Measurements from ENCODE around the gene KIRREL3. TPM values are rescaled to one million over a fixed set of nuclear protein-coding genes. Genes with fewer than 3 reads are reported as not detected.

The KIRREL3 gene
- total RNA-seq, 3 donors from 2014 or later: not detected

DNA sequence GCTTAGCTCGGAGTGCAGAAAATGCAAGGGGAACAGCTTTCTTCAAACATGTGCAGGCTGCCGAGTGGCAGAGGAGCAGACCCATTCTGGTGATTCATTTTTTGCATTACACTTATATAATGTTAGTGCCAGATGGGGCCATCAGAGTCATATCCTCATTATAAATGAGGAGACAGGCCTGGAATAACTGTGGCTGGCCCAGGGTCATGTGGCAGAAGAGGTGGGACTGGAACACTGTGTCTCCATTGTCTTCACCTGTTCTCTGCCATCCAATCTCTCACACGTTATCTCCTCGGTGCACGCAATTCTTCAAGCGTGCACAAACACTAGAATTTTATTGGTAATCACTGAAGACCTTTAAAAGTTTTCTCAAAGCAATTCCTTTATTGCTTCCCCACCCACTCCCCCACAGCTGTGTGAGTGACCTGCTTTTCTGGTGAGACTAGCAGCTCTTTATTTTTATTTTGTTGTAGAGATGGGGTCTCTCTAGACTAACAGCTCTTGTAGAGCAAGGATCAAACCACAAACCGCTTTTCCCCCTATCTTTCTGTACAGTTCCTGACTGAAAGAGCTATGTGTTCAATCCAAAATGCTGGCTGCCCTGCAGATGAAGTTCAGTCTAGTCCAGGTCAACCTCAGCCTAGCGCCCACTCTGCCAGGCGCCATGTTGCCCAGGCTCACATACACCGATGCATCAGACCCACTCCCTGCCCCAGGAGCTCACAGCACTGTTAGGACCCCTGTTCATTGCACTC lies 569.8 kb downstream of the KIRREL3 start:
- Mint-ChIP-seq H3K4me1 (ENCODE audit: low read depth) (no peaks in the 10 kb centered on the region), H3K36me3 (ENCODE audit: insufficient read depth) (no peaks in the 10 kb centered on the region), H3K4me3 (no peak overlapping the region), H3K9me3 (no peaks in the 10 kb centered on the region), H3K27me3 (ENCODE audit: low read depth) (no peaks in the 10 kb centered on the region)
- DNase-seq (no peak), ATAC-seq (no peak)

DNA sequence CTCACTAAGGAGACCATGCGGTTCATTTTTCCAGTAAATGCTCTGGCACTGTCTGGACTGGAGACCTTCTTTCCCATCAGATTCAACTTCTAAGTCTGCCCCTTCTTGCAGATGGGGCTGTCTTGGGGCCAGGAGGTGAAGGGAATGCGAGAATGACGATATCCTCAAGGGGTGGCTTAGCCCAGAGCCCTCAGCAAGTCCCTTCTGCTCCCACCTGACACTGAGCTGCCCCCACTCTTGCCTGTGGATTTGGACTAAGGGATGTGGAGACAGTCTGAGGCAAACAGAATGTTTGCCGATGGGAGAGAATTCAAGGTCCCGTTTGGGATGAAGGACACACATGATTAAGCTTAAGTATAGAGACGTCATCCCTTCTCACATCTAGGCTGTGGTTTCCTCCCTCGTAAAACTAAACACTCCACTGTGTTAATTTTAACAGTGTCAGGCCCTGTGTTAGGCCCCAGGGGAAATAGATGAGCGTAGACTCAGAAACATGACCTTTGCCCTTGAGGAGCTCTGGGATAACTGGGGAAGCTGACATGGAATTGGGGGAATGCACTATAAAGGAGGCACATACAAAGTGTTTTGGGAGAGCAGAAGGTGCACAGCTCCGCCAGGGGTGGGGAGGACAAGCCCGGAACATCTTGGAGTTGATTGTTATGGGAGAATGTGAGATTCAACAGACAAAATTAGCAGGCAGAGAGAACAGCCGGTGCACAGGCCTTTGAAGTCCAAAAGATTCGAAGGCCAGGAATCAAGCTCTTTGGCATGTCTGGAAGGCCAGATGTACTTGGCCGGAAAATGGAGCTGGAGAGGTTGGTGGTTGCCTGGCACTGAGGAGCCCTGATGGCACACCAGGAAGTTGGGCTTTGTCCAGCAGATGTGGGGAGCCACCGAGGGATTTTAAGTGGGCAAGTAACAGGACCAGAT lies 573.5 kb downstream of the KIRREL3 start:
- Mint-ChIP-seq H3K9me3 (no peaks in the 10 kb centered on the region), H3K27me3 (ENCODE audit: low read depth) (no peaks in the 10 kb centered on the region), H3K36me3 (ENCODE audit: insufficient read depth) (no peaks in the 10 kb centered on the region), H3K4me1 (ENCODE audit: low read depth) (no peaks in the 10 kb centered on the region), H3K4me3 (no peak overlapping the region)
- ATAC-seq (no peak), DNase-seq (no peak)

DNA sequence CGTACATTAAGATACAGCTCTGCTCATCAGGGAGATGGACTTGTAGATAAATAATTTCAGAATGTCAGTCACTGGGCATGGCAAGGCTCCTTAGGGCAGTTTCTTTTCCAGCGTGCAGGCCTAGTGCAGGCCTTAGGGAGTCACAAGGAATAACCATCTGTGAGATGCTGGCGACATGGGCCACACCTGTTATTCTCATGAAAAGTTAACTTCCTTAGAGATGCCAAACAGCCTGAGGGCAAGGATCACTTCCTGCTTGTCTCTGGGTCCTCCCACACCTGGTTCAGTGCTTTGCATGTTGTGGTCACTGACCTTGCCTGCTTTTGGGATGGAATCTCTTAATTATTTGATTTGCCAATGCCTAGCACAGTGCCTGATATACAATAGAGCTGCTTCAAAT lies 574.5 kb downstream of the KIRREL3 start:
- H3K27me3 Mint-ChIP-seq (ENCODE audit: low read depth): no peaks in the 10 kb centered on the region
- no peaks in the 10 kb centered on the region for H3K9me3 Mint-ChIP-seq
- no peaks in the 10 kb centered on the region for H3K4me1 Mint-ChIP-seq (ENCODE audit: low read depth)
- H3K4me3 Mint-ChIP-seq: no peak overlapping the region
- no peak for ATAC-seq
- DNase-seq: no peak
- no peaks in the 10 kb centered on the region for H3K36me3 Mint-ChIP-seq (ENCODE audit: insufficient read depth)

DNA sequence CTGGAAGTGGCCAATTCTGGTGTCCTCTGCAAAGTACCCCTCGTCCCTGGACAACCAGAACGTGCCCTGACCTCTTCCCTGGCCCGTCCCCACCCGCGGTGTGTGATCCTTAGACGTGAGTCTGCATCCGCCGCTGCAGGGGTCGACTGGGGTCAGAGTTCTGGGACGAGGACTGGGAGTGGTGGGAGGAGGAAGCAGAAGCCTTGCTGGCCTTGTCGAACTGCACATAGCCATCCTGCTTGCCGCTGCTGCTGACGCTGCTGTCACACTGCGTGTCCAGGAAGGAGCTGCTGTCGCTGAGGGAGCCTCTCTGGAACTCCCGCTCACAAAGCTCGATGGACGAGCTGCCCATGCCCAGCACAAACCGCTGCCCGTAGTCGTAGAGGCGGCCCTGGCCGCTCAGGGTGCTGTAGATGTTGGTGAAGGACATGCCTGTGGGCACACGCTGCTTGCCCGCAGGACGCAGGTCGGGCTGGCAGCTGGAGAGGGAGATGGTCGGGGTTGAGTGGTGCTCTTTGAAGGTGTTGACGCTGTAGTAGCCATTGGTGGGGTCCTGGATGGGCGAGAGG lies 576.0 kb downstream of the KIRREL3 start:
- no peaks in the 10 kb centered on the region for H3K9me3 Mint-ChIP-seq
- H3K36me3 Mint-ChIP-seq (ENCODE audit: insufficient read depth): no peaks in the 10 kb centered on the region
- DNase-seq (no peak), ATAC-seq (no peak)
- H3K27me3 Mint-ChIP-seq (ENCODE audit: low read depth): no peaks in the 10 kb centered on the region
- no peaks in the 10 kb centered on the region for H3K4me1 Mint-ChIP-seq (ENCODE audit: low read depth)
- H3K4me3 Mint-ChIP-seq: no peak overlapping the region

DNA sequence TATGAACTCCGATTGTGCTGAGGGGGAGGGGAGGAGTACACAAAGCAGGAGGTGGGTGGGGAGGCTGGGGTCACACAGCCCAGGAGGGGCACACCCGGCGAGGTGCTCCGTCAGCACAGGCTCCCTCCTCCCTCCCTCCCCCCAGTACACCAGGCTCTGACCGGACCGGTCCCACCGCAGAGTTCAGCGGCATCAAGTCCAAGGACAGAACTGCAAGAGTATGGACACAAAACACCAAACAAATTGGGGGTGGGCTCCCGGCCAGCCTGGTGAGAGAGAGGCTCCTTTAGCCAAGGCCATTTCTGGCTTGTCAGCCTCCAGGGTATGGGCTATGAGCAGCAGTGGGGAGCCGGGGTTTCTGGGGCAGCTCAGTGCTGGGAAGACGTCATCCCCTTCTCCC lies 576.8 kb downstream of the KIRREL3 start:
- Mint-ChIP-seq H3K36me3 (ENCODE audit: insufficient read depth) (no peaks in the 10 kb centered on the region), H3K27me3 (ENCODE audit: low read depth) (no peaks in the 10 kb centered on the region), H3K9me3 (no peaks in the 10 kb centered on the region), H3K4me1 (ENCODE audit: low read depth) (no peaks in the 10 kb centered on the region), H3K4me3 (no peak overlapping the region)
- ATAC-seq (no peak), DNase-seq (no peak)

DNA sequence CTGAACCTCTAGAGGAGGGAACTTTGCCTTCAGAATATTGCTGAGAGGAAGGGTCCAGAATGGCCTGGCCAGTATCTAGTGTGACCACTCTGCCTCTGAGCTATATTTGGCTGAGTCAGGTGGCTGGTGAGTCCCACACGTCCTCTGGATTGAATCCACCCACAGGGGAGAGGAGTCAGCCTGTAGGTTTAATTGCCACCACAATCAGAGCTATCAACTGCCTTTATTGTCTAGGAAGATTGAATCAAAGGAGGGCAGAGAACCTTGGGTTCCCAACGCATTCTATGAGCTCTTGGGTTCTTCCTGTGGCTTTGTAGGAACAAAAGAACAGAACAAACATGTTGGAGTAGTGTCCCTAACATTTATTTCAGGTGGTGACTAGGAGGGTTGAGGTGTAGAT lies 577.4 kb downstream of the KIRREL3 start:
- no peaks in the 10 kb centered on the region for H3K36me3 Mint-ChIP-seq (ENCODE audit: insufficient read depth)
- H3K27me3 Mint-ChIP-seq (ENCODE audit: low read depth): no peaks in the 10 kb centered on the region
- ATAC-seq (no peak), DNase-seq (no peak)
- H3K4me1 Mint-ChIP-seq (ENCODE audit: low read depth): no peaks in the 10 kb centered on the region
- H3K9me3 Mint-ChIP-seq: no peaks in the 10 kb centered on the region
- no peak overlapping the region for H3K4me3 Mint-ChIP-seq

DNA sequence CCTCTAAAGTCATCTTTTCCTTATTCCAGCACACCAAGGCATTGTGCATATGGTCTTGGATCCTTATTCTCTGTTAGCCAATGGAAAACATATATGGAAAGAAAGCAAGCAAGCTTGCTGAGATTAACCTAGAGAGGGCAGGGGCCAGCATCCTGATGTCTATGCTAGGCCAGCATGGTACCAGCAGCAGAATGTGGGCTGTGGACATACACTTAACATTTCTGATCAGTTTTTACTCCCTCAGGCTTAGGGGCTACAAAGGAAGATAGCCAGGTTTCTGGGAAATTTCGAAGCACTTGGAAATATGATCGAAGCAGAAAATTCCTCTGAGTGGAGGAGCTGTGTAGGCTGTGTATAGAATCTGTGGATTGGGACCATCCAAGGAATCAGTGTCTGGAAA lies 578.1 kb downstream of the KIRREL3 start:
- H3K4me3 Mint-ChIP-seq: no peak overlapping the region

DNA sequence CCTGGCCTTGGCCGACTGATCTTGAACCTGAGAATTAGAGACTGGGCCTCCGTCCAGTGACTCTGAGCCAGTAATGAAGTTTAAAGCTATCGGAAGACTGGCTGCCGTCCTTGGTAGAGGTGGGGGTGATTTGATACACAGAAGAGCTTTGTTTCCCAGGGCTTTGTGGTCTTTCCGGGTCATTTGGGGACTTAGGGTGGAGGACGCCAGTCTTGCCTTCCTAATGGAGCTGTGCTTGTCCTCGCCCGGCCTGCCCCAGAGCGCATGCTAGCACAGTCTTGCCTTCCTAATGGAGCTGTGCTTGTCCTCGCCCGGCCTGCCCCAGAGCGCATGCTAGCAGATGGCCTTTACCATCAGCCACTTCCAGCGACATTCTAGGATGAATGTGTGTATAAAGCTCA lies 579.3 kb downstream of the KIRREL3 start:
- no peak for DNase-seq
- Mint-ChIP-seq H3K4me1 (ENCODE audit: low read depth) (peaks cover 1% of the 10 kb centered on the region), H3K27me3 (ENCODE audit: low read depth) (no peaks in the 10 kb centered on the region), H3K36me3 (ENCODE audit: insufficient read depth) (no peaks in the 10 kb centered on the region), H3K9me3 (no peaks in the 10 kb centered on the region), H3K4me3 (no peak overlapping the region)
- ATAC-seq: no peak

More for the DNA sequence above, 578.1 kb downstream of the KIRREL3 start:
- H3K27me3 Mint-ChIP-seq (ENCODE audit: low read depth): no peaks in the 10 kb centered on the region
- no peak for ATAC-seq
- DNase-seq: no peak
- H3K36me3 Mint-ChIP-seq (ENCODE audit: insufficient read depth): no peaks in the 10 kb centered on the region
- H3K4me1 Mint-ChIP-seq (ENCODE audit: low read depth): no peaks in the 10 kb centered on the region
- H3K9me3 Mint-ChIP-seq: no peaks in the 10 kb centered on the region

DNA sequence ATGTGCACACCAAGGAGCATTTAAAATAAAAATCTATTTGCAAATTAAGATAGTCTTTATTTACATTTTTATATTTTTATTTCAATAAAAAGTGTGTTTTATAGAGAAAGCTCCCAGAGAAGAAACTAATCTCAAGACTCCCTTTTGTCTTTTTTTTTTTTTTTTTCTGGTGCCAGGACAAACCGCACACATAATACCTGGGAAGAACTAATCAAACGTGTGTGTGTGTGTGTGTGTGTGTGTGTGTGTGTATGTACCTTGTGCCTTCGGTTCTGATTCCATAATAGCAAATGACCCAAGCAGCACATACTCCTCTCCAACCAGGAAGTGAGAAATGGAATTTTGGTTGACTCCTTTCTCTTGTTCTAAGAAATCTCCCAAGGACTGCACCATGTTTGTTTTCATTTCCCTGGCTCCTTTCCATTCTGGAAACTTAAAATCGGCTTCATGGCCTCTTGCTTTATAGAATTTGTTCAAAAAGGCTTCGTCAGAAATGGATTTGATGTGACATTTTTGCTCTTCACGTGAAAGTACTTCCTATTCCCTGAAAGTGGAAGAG lies 579.8 kb downstream of the KIRREL3 start:
- Mint-ChIP-seq H3K4me3 (no peak overlapping the region), H3K27me3 (ENCODE audit: low read depth) (no peaks in the 10 kb centered on the region), H3K9me3 (no peaks in the 10 kb centered on the region), H3K36me3 (ENCODE audit: insufficient read depth) (no peaks in the 10 kb centered on the region), H3K4me1 (ENCODE audit: low read depth) (peaks cover 6% of the 10 kb centered on the region)
- no peak for ATAC-seq
- DNase-seq: no peak

DNA sequence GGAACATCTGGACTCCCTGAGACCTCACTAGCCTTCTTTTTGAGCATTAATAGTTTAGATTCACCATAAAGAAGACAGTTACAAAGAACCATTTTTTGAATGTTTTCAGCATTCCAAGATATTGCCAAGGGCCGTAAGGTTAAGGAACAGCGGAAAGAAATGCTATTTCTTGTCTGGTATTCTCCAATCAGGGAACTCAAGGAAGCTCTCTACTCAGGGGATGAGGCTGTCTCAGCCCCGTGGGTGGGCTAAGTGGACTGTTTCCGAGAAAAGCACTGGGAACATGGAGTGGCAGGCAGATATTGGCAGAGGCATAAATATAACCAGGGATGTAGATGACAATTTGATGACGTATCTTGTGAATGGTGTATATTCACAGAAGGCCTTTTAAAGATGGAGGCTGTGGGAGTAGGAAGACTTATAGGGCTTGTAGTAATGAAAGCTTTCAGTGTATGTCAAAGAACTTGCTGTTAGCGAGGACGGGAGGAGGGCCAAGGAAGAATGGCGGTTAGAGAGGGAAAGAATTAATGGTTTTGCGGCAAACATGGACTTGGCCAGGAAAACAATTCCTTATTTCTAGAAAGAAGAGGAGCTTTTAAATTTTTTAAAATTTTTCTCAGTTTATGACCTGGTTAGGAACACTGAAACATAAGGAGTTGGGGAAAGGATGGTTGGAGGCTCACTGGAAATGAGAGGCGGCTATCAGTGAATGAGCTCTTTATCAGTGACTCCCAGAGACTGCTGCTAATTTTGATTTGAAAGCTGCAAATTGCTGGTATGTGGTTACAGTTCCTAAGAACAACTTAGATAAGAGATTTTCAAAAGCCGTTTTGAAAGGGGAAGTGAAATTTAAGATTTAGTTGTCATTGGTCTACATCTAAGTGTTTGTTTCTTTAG lies 580.5 kb downstream of the KIRREL3 start:
- ATAC-seq: no peak
- no peaks in the 10 kb centered on the region for H3K36me3 Mint-ChIP-seq (ENCODE audit: insufficient read depth)
- DNase-seq: no peak
- peaks cover 7% of the 10 kb centered on the region for H3K4me1 Mint-ChIP-seq (ENCODE audit: low read depth)
- H3K4me3 Mint-ChIP-seq: no peak overlapping the region
- H3K27me3 Mint-ChIP-seq (ENCODE audit: low read depth): no peaks in the 10 kb centered on the region
- H3K9me3 Mint-ChIP-seq: no peaks in the 10 kb centered on the region

DNA sequence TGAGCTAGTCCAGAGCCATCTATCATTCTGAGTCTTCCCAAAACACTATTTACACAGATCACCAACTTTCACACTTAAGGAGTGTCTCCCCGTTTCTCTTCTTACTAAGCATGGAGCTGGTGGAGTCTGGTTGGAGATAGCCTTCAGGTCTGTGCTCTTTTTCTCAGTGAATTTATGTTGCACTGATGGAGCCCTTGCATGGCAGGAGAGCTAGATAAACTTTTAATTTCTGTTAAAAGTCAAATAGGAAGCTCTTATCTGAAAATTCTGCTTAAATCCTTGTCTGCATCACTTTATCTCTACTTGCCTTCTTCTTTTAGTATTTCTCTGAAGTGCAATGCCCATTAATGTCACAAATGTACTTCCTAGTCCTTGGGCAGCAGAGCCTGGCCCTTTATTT lies 581.7 kb downstream of the KIRREL3 start:
- no peaks in the 10 kb centered on the region for H3K36me3 Mint-ChIP-seq (ENCODE audit: insufficient read depth)
- no peak for ATAC-seq

DNA sequence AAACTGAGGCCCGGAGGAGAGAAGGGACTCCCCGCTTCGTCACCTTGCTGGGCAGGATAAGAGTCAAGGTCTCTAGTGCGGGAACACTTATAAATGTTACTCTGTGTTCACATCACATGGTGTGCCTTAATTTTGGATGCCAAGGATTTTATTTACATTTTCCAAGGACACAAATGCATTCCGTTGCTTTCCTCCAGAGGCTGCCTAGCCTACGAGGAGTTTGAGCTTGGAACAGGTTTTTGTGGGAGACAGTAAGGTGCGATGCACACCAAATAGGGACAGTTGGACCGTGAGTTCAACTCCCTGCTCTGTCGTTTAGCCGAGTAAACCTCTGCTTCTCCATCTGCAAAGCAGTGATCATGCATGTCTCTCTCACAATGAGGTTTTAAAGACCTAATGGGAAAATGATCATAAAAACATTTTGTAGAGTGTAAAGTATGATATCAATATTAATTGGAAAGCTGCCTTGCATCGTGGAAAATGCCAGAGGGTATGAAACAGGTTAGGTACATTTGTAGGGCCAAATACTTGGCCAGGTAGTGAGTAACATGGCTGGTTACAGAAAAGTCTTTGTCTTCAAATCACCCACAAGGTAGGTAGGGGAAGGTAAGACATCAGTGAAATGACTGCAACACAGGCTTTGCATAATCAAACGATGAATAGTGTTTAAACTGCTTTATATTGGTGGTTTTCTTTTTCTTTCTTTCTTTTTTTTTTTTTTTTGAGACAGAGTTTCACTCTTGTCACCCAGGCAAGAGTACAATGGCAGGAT lies 583.3 kb downstream of the KIRREL3 start:
- H3K4me1 Mint-ChIP-seq (ENCODE audit: low read depth): peaks cover 7% of the 10 kb centered on the region
- DNase-seq: no peak
- no peaks in the 10 kb centered on the region for H3K36me3 Mint-ChIP-seq (ENCODE audit: insufficient read depth)
- peak overlapping the region; percentile 52 for H3K4me3 Mint-ChIP-seq
- no peak for ATAC-seq
- no peaks in the 10 kb centered on the region for H3K9me3 Mint-ChIP-seq
- no peaks in the 10 kb centered on the region for H3K27me3 Mint-ChIP-seq (ENCODE audit: low read depth)

More for the DNA sequence above, 581.7 kb downstream of the KIRREL3 start:
- DNase-seq: no peak
- Mint-ChIP-seq H3K4me3 (no peak overlapping the region), H3K27me3 (ENCODE audit: low read depth) (no peaks in the 10 kb centered on the region), H3K4me1 (ENCODE audit: low read depth) (peaks cover 7% of the 10 kb centered on the region), H3K9me3 (no peaks in the 10 kb centered on the region)

DNA sequence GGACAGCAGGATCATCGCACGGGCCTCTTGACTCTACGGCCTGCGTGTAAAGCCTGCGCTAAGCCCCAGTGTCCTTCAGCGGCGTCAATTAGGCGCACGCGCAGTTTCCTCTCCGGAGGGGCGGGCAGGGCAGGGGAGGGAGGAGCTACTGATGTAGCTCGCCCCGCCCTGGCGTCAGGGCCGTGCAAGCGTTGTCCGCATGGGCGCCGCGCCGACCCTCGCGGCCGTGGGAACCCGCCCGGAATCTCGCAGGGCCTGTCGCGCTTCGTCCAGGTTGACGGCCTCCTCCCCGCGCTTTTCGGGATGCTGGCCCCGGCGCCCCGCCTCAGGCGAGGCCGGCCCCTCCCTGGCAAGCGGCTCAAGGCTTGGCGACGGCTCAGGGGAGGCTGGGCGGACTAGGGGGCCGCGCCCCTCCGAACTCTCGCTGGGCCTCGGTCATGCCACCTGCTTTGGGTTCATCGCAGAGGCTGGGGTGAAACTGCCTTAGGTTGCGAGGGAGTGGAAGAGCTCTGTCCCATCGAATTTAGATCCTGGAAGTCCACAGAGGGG lies 584.0 kb downstream of the KIRREL3 start:
- Mint-ChIP-seq H3K27me3 (ENCODE audit: low read depth) (no peaks in the 10 kb centered on the region), H3K36me3 (ENCODE audit: insufficient read depth) (no peaks in the 10 kb centered on the region), H3K9me3 (no peaks in the 10 kb centered on the region), H3K4me3 (peak overlapping the region; percentile 52), H3K4me1 (ENCODE audit: low read depth) (peaks cover 7% of the 10 kb centered on the region)
- DNase-seq: peak; percentile 55
- ATAC-seq: peak; percentile 99 to 100

All from activated T-cell treated with anti-CD3 and anti-CD28 coated beads, Interleukin-2, amount 50 U/mL, for 4 hours (primary cell).